RWPE1 (cell line): ENCODE data around the gene KRT73.

Source experiments
- CTCF ChIA-PET: fragments of 350-600 bp; sonication (Branson Sonifier 250); formaldehyde crosslinking; extraction: SDS; loops from one replicate; lab custom pipeline; 2021; lab: Yijun Ruan, JAX
- POLR2A ChIA-PET: fragments of 400-600 bp; formaldehyde crosslinking; extraction: SDS; loops from one replicate; lab custom pipeline; 2020; ENCODE audit warnings: antibody characterized with exemption; ENCODE audit not compliant: low non-redundant PET; lab: Yijun Ruan, JAX
- DNase-seq: peaks from one replicate; pipeline ENCODE4 v3.0.0; 2012; ENCODE audit warnings: low spot score
- H3K27ac ChIP-seq: fragments of 450-650 bp; 2 replicates; pipeline ENCODE4 v1.5.1; 2017
- TF ChIP-seq, protein P1 (sequence below): fragments of 450-650 bp; conservative IDR thresholded peaks from 2 replicates; pipeline ENCODE4 v1.5.1; 2017; ENCODE audit warnings: low read depth, mild to moderate bottlenecking

The KRT73 gene

DNA sequence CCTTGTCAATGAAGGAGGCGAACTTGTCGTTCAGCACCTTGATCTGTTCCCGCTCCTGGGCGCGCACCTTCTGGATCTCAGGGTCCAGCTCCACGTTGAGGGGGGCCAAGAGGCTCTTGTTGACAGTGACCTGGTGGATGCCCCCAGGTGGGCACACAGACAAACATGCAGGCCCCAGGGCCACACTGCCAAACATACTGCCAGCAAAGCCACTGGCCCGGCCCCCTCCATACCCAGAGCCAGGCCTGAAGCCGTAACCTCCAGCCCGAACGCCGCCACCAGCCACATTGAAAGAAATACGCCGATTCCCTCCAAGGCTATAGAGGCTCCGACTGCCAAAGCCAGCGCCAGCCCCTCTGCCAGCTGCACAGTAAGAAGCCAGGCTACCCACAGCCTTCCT is 45.1 kb downstream of the KRT73 start:
- no peak overlapping the region for H3K27ac ChIP-seq
- ChIA-PET POLR2A (no interaction called here), CTCF (no interaction called here)
- TF ChIP-seq, protein P1, sequence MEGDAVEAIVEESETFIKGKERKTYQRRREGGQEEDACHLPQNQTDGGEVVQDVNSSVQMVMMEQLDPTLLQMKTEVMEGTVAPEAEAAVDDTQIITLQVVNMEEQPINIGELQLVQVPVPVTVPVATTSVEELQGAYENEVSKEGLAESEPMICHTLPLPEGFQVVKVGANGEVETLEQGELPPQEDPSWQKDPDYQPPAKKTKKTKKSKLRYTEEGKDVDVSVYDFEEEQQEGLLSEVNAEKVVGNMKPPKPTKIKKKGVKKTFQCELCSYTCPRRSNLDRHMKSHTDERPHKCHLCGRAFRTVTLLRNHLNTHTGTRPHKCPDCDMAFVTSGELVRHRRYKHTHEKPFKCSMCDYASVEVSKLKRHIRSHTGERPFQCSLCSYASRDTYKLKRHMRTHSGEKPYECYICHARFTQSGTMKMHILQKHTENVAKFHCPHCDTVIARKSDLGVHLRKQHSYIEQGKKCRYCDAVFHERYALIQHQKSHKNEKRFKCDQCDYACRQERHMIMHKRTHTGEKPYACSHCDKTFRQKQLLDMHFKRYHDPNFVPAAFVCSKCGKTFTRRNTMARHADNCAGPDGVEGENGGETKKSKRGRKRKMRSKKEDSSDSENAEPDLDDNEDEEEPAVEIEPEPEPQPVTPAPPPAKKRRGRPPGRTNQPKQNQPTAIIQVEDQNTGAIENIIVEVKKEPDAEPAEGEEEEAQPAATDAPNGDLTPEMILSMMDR = no peak
- no peak for DNase-seq

DNA sequence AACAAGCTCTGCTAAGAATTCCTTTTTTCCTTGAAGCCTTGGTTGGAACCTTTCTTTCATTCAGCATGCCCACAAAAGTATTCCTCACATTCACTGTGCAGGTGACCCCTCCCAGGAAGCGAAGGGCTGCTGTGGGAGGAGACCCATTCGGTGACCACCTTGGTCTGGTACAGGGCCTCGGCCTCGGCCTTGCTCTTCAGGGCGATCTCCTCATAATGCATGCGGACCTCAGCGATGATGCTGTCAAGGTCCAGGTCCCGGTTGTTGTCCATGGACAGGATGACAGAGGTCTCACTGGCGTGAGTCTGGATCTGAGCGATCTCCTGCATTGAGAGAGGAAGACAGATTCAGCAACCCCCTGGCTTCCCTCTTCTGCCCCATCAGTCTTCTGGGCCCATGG is 47.8 kb downstream of the KRT73 start:
- ChIA-PET CTCF (no interaction called here), POLR2A (no interaction called here)
- TF ChIP-seq, protein P1 = no peak
- no peak for DNase-seq
- H3K27ac ChIP-seq = no peak overlapping the region

DNA sequence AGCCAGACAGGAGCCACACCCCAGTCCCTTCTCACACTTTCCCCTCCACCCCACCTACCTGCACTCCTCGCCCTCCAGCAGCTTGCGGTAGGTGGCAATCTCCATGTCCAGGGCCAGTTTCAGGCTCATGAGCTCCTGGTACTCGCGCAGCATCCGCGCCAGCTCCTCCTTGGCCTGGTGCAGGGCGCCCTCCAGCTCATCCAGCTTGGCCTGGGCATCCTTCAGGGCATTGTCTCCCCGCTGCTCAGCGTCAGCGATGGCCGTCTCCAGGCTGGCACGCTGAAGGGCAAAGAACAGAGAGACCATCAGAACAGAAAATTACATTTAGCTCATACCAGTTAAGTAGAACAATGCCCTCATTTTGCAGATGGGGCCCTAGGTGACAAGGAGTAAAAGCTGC is 50.2 kb downstream of the KRT73 start:
- CTCF ChIA-PET = no interaction called here
- TF ChIP-seq, protein P1 = no peak

DNA sequence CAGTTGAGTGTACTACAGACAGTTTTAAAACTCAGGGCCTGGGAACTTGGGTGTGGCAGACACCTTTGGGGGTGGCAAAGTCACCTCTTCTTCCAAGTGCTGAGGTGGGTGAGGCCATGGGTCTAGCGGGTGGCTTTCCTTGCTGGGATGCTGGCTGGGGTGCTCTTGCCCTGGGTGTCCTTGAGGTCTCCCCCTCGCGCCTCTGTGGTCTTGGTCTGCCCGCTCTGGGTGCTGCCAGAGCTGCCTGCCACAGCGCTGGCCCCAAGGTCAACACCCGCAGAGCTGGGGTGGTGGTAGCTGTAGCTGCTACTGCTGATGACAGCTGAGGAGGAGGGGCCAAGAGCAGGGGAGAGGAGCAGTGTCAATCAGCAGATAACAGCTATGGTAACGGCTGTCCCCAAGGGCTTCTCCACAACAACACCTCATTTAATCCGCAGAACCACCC is 51.5 kb downstream of the KRT73 start:
- ChIA-PET POLR2A (no interaction called here), CTCF (interaction anchor here (0.5 kb wide), 1 partner anchor 533 kb away, joined by 5 read pairs; no protein-coding TSS in a partner anchor)
- H3K27ac ChIP-seq = no peak overlapping the region
- DNase-seq = no peak
- TF ChIP-seq, protein P1 = no peak

More for the DNA sequence above, 50.2 kb downstream of the KRT73 start:
- POLR2A ChIA-PET = no interaction called here
- H3K27ac ChIP-seq = no peak overlapping the region
- no peak for DNase-seq

DNA sequence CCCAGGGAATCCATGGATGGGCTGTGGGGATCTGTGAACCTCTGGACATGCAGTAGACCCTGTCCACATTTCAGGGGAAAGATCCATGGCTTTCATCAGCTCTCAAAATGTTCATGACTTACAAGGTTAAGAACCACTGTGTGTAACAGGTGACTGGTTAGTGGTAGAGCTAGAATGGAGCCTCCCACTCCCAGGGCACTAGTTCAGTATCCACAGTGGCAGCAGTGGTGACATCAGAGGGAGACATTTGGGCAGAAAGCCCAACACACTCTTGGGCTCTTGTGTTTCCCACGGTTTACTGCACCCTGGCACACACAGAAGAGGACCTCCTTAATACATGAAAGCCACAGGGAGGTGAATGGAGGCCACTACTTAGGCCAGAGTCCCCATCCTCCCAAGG is 53.8 kb downstream of the KRT73 start:
- TF ChIP-seq, protein P1 = no peak
- CTCF ChIA-PET = no interaction called here

DNA sequence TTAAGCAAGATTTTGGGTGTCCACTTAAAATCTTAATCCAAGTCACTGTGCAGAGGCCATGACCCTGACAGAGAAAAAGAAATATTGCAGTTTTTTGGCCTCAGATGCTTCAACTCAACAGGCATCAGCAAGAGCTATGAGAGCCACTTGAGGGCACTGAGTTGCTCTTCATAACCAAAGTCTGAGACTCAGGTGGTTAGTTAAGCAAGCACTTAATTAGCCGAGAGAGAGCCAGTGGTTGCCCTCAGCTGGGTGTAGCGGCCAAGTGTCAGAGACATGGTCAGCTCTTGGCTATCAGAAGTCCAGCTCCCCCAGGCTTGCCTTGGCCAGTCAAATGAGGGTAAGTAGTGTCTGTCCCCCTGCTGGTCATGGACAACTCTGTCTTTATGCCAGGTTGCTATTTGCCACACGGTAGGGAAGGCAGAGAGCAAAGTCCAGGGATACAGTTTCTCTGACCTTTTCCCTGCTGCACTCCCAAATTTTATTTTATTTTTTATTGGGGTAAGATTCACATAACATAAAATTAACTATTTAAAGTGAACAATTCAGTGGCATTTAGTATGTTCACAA is 56.4 kb downstream of the KRT73 start:
- POLR2A ChIA-PET = no interaction called here
- DNase-seq = no peak
- TF ChIP-seq, protein P1 = no peak
- H3K27ac ChIP-seq = no peak overlapping the region
- CTCF ChIA-PET = interaction anchor here (0.6 to 1.5 kb wide), 4 partner anchors 23 to 318 kb away, joined by 3 read pairs; no protein-coding TSS in a partner anchor

More for the DNA sequence above, 53.8 kb downstream of the KRT73 start:
- POLR2A ChIA-PET = no interaction called here
- H3K27ac ChIP-seq = no peak overlapping the region
- no peak for DNase-seq
